Hindlimb muscle (tissue), 1 donor: ENCODE measurements around the gene SLC5A1. TPM values are rescaled to one million over a fixed set of nuclear protein-coding genes. Genes with fewer than 3 reads are reported as not detected.

Source experiments
- DNase-seq: peaks from one replicate; pipeline ENCODE4 v3.0.0-alpha.2; 2013
- polyA plus RNA-seq: library from polyadenylated mRNA; unstranded; fragments of 120-200 nt; gene quantifications from one replicate; pipeline ENCODE4 v1.2.1, GENCODE V29; 2013; ENCODE audit not compliant: insufficient read length

The SLC5A1 gene
- polyA plus RNA-seq, 1 donor = 2.2 TPM

DNA sequence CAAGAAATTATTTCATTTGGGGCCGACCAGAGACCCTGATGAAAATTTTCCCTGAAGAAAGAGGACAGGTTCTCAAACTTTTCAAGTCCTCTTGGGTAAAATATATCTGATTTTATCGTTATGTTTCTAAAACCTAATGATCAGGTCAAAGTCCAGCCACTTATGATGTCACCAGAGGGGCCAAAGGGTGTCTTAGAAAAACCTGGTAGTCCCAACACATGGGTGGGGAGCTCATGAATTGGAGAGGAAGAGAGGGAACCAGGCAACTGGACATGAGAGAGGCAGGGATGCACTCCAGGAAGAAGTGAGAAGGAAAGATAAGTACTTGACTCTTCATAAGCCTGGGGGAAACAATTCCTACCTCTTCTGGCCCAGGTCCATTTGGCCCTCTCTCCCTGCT is 9.2 kb downstream of the SLC5A1 start:
- no peak for DNase-seq

DNA sequence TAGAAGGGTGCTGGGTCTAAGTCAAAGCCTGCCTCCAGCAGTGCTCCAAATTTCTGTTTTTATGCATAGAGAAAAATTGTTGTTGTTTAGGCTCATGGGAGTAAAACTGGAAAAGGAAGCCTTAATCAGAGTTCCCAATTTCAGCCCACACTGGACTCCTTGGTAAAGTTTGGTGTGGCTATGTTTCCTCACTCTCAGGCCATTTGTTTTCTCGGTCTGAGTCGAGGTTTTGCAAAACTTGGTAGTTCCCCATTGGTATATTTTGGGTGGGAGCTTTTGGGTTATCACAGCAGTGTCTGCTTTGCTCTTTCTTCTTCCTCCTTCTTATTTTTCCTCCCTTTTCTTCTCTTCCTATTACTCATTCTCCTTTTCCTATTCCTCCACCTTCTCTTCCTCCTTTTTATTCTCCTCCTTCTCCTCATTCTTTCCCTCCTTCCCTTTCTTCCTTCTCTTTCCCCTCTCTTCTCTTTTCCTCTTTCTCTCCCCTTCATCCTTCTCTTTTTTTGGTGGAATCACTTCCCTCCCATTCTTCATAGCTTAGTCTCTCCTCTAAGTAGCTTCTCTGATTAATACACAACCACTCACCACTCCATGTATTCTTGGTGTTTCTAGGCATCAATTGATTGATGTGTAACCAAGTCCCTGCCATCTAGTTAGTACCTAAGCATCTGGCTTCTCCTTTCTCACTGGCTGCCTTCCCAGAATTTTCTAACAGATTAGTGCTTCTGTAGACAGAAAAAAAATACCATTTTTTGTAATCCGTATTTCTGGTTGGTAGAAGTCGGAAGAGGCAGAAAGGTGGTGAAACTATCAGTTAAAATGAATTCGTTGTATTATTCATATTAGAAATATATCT is 10.1 kb downstream of the SLC5A1 start:
- no peak for DNase-seq

DNA sequence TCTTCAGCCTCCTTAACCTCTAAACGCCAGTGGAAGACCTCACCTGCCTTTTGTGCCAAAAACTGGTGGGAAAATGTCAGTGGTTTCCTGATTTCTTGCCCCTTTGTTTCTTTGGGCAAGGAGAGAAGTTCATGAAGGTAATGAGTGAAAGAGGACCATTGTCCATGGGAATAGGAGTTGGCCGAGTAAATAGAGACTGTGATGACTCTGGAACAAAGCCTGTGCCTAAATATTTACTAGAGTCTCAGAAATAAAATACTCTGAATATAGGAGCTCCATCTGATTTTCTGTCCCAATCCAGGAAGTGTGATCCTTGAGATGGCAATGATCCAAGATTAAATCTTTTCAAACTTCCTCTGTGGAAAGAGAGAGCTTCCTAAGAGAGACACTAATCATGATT is 12.0 kb downstream of the SLC5A1 start:
- no peak for DNase-seq

DNA sequence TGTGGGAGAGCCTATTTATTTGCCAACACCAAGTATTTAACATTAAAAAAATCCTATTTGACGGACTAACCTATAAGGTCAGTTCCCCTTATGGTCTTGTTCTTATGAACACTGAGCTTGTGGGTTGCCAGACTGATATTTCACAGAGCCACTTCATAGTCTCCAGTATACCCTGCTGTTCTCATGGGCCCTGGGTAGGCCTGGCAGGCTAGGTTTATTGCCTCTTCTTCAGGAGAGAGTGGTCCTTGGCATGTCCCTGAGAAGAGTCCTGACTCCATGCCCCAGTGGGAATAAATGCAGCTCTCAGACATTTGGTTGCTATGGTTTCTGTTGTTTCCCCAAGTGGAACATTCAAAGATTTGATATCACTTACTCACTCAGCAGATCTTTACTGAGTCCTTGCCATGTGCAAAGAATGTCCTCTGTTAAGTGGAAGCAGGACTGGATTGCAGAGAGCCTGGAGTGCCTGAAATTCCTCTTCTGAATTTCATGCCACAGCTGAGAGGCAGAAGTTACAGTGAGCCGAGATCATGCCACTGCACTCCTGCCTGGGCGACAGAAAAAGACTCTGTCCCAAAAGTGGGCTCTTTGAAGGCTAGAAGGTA is 15.7 kb downstream of the SLC5A1 start:
- DNase-seq = no peak

DNA sequence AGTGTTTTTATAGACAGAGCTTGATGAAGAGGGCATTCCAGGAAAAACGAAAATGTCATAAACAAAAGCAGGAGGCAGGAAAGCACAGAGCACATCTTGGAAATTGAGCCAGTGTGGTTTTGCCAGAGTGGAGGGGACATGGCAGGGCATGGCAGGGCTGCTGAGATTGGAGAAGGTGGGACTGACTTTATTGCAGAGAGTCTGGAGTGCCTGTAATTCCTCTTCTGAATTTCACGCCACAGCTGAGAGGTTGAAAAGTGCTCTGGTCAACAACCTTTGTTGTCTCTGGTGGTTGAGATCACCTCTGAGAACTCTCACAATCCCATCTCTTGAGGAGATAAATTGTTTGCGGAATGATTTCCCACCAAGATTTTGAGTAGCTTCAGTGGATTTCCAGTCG is 16.4 kb downstream of the SLC5A1 start:
- no peak for DNase-seq

DNA sequence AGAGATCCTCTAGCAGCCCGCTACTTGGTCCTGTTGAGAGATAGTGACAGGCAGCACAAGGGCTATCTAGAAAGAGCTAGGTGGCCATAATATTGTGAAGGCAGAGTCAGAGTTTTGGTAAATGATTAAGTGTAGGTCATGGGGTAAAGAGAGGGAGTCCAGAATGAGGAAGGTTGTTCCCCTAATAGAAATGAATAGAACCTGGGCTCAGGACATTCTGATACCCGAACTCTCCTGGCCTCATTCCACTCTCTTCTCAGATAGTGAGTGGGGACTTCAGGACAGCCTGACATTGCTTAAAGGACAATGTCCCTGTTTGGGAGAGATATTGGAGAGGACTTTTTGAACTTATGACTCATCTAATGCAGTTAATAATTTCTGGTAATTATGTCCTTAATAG is 20.6 kb downstream of the SLC5A1 start:
- no peak for DNase-seq

DNA sequence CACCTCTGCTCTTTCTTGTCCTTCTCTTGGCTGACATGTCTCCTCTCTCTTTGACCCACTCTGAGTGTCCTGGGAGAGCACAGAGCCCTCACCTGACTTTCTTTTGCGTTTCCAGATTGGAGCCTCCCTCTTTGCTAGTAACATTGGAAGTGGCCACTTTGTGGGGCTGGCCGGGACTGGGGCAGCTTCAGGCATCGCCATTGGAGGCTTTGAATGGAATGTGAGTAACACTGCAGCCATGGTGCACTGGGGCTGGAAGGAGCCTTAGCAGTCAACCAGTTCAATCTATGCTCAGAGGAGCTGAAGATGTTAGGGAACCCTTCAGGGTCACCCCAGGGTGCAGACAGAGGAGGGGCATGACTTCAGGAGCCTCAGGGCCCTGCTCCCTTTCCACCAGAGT is 23.8 kb downstream of the SLC5A1 start:
- DNase-seq = no peak

DNA sequence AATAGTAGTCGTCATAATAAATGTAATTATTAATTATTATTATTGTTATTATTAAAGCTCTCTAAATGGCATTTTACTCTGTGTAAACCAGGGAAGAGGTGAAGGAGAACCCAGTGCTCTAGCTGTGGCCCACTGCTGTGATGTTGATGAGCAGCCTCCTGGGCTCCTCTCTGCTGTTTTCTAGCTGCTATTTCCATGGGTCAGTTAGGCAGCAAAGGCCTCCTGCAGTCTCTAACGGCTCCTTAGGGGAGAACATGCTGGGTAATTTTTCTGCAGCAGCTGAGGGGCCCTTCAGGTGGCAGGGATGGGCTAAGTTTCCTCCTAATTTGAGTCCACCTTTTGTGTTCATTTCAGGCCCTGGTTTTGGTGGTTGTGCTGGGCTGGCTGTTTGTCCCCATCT is 24.6 kb downstream of the SLC5A1 start:
- DNase-seq = no peak

DNA sequence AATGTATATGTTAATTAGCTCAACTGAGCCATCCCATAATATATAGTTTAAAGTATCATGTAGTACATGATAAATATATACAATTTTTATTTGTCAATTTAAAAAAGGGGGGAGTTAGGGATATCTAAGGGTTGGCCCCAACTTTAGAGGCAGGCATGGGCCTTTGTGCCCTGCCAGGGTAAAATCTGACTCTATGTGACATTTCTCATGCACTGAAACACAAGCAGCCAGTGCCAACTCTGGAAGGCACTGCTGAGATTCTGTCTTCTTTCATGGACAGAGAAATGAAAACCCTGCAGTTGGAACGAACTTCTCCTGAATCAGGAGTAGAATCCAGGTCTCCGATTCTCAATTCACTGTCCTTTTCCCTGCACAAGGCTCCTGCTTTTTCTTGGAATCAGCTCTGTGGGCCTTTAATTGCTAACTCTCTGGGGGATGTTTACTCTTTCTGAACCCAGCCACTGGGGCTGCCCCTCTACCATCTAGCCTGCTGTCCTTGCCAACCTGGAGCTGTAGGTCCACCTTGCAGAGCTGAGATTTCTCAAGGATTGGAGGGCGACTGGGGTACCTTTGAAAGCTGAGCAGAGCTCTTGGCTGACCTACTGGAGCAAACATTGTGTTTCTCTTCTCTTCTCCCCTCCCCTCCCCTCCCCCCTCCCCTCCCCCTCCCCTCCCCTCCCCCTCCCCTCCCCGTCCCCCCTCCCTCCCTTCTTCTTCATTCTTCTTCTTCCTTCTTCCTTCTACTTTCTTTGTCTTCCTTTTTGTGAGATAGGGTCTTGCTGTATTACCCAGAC is 26.7 kb downstream of the SLC5A1 start:
- no peak for DNase-seq

DNA sequence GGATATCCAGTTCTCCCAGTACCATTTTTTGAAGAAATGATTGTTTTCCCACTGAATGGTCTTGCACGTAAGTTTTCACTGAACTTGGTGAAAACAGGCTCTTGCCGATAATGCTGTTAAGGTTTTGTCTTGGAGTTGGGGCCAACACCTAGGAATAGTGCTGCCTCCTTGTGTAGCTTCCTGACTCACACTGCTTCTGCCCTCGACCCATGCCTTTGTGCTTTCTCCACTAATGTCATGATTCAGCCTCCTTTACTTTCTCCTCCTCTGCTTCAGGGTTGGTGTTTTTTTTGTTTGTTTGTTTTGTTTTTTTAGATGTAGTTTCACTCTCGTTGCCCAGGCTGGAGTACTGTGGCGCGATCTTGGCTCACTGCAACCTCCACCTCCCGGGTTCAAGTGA is 30.2 kb downstream of the SLC5A1 start:
- DNase-seq = no peak

DNA sequence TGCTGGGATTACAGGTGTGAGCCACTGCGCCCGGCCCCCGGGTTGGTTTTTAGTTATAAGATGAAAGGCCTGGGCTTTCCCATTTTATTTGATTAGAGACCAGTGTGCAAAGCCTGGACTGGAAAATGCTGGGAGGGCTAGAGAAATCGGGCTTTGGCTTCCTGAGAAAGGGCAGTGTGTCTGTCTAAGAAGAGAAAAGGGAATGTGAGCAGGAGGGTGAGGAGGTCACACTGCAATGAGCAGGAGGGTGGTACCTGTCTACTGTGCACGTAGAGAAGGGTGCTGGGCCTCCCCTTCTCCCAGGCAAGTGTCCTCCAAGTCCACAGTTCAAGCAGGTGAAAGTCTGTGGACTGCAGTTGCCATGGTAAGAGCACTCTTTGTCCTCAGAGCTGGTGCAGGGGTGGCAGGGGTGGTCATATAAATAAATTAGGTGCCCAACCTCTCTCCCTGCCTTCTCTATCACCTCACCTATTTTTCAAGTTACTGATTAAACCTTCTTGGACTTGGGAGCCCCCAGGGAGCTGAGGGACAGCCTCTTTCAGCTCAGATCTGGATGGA is 30.8 kb downstream of the SLC5A1 start:
- DNase-seq = no peak

DNA sequence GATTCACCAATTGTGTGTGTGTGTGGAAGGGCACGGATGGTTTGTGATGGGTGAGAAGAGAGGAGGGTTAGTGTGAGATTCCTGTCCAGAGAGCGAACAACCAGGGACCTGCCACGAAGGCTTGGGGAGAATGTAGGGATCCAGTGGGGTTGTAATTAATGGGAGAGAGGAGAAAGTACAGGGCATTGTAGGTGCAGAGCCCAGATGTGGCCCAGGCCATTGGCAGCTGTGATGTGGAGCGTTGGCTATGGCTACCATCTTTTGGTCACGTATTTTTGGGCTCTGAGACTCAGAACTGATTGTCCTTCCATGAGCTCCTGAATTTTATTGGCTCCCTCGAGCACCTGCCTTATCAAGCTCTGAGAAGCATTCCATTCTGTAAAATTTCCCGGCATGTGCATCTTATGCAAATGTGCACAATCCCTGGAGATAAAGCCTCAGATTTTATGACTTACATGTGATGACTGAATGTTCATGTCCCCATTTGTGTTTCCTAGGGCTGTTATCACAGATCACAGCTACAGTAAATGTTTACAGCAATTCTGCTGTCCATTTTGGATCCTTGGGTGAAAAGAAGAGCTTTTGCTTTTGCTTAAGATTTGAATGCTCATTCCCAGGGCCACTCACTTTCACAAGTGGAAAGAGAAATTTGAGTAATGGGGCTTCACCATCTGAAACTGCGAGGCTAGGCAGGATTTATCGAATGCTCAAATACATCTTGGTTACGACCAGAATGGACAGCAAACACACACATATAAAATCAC is 33.1 kb downstream of the SLC5A1 start:
- DNase-seq = no peak

DNA sequence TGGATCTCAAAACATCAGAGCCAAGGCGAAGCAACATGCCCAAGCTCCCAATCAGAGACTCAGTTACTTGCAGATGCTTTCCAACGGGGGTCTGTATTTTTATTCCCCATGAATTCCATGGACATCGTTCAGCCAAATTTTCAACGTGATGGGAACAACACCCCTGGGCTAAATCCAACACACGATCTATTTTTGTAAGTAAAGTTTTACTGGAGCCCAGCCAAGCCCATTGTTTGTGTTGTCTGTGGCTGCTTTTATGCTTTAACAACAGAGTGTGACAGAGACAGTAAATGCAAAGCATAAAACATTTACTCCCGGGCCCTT is 33.7 kb downstream of the SLC5A1 start:
- DNase-seq = no peak

DNA sequence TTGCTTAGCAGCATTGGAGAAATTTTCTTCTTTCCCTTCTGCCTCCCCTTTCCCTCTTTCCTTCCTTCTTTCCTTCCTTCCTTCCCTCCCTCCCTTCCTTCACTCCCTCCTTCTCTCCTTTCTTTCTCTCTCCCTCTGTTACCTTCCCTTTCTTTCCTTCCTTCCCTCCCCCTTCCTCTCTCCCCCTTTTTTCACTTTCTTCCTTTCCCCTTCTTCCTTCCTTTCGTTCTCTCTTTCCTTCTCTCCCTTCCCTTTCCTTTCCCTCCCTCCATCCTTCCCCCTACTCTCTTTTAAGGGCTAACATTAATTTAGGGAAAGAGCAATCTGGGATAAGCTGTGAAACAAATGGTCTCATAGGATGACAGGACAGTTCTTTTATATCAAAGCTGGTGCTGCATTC is 34.1 kb downstream of the SLC5A1 start:
- DNase-seq = no peak

DNA sequence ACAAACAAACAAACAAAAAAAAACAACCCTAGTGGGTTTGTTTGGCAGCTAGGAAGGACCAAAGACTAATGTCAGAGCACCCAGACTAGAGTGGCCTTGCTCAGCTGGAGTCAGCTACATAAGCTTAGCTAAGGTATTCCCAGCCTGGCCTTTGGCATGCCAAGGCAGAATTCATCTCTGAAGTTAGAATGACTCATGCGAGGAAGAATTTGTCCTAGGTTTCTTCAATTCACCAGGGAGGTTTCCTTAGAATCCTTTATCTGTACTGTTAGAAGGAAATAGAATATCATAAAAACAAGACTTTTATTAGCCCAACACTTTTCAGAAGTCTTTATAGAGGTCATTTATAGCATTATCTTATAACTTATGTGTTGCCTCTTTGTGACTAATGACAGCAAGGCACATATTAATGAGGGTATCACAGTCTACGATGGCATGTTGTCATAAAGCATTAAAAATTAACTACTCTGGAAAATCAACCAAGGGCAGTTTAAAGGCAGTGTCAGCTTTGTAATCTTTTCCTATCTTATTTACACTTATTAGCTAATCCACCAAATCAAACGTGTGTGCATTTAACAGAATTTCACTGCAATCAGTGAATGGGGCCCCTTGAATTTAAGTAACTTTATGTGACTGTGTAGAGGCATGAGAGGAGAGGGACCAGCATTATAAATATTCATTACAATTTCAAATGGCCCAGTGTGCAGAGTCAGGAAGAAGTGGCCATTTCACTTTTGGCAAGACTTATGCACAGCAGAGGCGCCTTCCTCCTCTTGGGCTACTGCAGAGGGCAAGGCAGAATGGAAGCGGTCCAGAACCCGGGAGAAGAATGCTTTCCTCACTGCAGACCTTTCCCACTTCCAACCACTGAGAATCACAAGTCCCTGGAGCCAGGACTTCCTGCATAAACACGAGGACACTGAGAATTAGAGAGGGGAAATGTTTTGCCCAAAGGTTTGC is 36.3 kb downstream of the SLC5A1 start:
- no peak for DNase-seq

DNA sequence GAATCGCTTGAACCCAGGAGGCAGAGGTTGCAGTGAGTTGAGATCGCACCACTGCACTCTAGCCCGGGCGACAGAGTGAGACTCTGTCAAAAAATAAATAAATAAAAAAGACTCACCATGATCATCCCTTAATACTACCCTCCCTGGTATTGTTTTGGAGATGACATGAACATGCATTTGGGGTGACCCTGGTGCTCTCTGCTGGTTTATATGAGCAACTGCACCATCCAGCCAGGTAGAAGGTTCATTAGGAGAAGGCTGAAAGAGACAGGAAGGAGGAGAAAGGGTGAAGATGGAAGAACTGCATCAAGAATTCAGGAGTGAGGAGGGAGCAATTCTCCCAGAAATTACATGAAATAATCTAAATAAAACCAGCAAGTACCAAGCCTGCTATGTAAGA is 37.8 kb downstream of the SLC5A1 start:
- no peak for DNase-seq

DNA sequence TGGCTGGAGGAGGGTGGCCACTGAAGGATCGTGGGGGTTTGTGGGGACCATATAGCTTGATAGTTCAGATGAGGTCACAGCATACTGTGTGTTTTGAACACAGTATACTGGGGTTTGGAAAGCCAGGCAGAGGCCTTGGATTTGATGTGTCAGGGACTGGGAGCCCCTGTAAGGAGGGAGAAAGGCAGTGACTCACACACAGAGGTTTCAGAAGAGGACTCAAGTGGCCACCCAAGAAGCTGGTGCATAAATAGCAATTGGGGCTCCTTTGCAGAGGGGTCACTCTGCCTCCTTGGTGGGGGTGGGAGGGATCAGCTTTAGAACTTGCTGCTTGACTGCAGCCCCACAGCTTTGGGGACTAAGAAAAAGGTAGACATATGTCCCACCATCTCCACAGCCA is 39.3 kb downstream of the SLC5A1 start:
- no peak for DNase-seq

DNA sequence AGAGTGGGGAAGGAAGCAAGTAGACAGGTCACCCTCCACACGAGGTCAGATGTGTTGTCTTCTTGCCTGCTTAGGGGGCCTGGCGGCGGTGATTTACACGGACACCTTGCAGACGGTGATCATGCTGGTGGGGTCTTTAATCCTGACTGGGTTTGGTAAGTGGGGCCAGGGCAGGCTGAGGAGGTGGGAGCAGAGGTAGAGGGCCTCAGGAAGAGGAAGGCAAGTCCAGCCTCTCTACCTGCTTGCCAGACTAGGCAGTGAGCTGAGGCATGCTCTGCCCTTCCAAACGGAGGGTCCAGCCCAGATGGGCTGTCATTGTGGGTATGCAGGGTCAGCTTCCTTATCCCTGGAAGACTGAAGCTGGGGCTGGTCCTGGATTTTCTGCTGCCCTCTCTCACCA is 39.9 kb downstream of the SLC5A1 start:
- no peak for DNase-seq

DNA sequence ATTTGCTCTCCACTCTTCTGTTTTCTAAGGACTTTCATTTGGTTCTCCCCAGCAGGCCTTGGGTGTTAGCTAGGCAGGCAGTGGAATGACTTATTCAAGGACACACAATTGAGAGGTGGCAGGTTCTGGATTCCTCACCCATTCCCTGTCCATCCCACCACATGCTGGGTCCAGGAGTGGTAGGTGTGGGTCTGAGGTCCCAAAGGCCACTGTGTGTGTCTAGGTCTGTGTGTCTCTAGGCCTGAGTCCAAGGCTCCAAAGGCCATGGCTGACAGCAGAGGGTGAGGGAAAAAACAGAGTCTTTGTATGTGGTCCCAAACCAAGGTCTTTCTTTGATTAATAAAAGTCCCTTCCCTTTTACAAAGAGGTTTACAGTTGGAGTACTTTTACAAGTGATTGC is 40.8 kb downstream of the SLC5A1 start:
- DNase-seq = no peak

DNA sequence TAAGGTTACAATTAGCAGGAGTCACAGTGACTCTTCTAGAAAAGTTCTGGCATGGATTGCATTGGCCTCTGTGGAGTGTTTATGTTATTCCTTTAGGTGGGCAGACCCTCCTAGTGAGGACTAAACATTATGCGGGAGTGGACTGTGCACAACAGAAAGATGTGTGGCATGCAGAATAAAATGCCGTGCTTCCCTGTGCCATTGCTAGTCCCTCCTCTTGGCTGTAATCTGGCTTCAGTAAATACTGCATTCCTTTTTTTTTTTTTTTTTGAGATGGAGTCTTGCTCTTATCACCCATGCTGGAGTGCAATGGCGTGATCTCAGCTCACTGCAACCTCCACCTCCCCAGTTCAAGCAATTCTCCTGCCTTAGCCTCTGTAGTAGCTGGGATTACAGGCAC is 45.0 kb downstream of the SLC5A1 start:
- no peak for DNase-seq

DNA sequence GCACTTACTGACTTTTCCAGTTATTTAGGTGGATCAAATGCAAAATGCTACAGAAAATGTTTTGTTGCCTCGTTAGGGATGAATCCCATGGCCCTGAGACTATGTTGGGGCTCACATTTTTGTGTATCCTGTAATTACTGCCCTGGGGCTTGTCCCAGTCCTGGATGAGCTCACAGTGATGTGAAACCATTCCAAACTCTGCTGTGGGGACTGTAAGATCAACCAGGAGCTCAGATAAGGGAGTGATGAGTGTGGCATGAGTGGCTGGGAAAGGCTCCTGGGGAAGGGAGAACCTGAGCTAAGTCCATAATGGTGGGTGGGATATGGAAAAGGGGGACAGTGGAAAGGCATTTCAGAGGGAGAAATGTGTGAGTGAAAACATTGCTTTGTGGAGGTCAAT is 54.0 kb downstream of the SLC5A1 start:
- no peak for DNase-seq
